GM18870 (cell line): Measurements from ENCODE around the gene KCNA10.
"Not testable (repeated sequence)": the region's sequence is repeated elsewhere in the genome, so short reads cannot be mapped to it uniquely, and the experiment has no call there.

Experiments used
- ATAC-seq: cut with Tn5 transposase; IDR thresholded peaks from one replicate; pipeline ENCODE4 v1.9.1; 2021; ENCODE audit warnings: moderate library complexity; ENCODE audit not compliant: unreplicated experiment

KCNA10 gene

GRCh38 chr1:110538075-110538474 lies 19.1 kb upstream of the KCNA10 start:
- no peak for ATAC-seq

DNA sequence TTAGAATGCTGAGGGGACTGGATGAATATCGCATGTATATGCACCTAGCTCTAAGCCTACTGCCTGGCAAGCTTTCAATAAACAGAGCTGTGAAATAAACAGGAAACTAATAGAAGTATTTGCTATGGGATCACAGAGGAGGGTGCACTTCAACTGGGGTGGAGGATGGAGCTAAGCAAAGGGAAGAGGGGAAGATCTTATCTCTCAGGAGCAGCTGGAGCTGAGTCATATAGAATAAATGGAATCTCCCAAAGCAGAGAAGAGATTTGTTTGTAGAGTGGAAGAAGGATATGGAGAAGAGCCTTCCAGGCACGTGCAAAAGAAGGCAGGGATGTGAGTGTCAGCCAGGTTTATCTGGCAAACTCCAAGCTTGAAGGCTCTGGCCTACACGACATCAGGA lies 17.0 kb upstream of the KCNA10 start:
- no peak for ATAC-seq

DNA sequence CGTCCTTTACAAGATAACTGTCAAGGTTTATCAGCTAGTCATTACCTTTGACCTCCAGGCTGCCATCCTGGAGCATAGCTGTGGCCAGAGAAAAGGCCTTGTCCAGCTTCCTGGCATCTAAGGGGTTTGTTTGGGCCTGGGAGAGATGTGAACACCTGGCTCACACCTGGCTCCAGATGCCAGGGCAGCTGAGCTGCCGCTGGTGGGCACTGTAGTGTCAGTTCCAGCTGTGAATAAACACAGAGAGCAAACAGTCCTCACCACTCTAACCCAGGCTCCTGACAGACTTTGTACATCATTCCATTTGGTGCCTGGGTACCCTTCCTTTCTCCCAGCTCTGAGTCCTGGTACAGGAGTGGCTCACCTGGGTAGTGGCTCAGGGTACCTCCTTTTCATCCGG lies 14.3 kb upstream of the KCNA10 start:
- ATAC-seq: no peak

- ATAC-seq: no peak
Measured at GRCh38 chr1:110529011-110529410, 10.0 kb upstream of the KCNA10 start.

- ATAC-seq: no peak
Measured at GRCh38 chr1:110526201-110526780, 7.3 kb upstream of the KCNA10 start.

GRCh38 chr1:110525249-110525595 lies 6.2 kb upstream of the KCNA10 start:
- no peak for ATAC-seq

DNA sequence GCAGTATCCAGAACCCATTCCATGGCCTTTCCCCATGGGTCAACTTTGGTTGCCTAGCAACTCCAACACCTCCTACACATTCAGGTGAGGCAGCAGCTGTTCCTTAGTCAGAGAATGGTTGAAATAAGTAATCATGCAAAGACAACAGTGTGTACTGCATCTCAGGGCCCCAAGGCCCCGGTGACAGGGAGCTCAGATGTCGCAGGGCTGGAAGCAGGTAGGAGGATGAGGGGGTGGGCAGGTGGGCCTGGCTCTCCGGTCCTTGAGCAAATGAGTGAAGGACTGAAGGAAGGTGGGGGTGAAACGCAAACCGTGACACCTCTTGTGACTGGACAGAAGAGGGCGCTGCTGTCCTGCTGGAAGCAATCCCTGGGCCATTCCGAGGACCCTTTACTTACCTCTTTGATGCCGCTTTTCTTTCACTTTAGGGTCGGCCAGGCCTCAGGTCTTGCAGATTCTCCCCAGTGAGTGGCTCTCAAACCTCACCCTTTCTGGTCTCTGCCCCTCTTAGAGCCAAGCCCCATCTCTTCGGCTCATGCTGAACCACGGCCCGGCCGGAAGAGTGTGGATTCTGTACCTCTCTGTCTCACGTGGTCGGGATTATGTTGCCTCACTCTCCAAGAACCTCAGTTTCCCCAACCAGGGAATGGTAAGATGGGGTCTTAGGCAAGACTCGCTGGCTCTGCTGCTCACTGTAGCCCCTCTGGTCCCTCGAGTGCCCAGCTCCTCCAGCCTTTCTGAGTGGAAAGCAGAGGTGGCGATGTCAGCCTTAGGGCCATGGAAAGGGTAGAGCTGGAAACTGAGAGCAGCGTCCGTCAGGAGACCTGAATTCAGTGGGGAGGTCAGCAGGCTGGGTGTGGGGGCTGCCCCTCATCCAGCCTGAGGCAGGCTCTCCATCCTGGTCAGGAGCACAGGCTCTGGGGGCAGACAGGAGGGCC lies 5.6 kb upstream of the KCNA10 start:
- ATAC-seq: no peak

DNA sequence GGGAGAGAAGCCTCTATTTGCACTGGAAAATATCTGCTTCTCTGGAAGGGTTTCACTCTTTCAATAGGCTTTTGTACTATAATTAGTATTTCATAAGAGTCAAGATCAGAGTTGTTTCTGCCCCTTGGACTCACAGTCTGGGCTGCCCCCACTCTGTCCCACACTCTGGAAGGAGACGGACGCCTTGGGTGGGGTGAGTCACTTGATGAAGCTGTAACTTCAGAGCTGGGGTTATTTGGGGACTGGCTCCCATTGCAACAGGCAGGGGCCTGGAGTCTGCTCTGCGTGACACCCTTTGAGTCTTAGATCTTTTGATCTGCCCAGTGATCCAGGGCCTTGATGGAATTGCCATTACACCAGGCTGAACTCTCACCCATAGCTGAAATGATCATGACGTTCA lies 4.0 kb upstream of the KCNA10 start:
- no peak for ATAC-seq

- no peak for ATAC-seq
Measured at GRCh38 chr1:110522560-110522959, 3.6 kb upstream of the KCNA10 start.

DNA sequence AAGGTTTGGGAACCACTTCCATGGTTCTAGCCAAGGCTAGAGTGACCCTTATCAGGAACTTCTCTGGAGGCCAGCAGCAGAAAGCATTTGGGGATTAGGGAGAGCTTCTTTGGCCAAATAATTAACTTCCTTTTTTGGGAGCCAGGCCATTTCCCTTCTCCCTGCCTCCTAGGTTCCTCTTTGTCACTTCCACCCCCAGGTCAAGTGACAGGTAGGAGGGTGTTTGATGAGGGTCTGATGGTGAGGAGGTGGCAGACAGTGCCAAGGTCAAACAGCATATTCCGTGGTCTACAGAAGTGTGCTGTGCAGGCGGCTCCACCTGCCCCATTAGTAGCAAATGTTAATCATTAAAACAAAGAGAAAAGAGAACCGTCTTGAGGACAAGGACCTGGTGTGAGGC lies 1.9 kb upstream of the KCNA10 start:
- no peak for ATAC-seq

DNA sequence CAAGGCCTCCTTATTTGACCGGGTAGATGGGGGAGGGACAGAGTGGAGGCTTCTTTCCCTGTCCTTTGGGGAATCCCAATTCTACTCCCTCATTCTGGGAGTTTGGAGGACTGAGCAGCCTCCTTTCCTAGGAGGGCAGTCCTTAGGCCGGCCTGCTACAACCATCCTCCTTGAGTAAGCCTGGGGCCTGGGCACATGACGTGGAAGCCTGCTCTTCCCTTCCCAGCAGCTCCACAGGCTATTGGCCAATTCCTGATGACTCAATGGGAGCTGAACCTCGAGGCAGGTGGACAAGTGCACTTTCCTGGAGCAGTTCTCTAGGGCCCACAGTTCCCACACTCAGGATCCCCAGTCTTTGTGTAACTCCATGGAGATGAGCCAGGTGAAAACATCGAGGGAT lies 3.1 kb downstream of the KCNA10 start:
- ATAC-seq: no peak

GRCh38 chr1:110515041-110515440 lies 3.9 kb downstream of the KCNA10 start:
- no peak for ATAC-seq

DNA sequence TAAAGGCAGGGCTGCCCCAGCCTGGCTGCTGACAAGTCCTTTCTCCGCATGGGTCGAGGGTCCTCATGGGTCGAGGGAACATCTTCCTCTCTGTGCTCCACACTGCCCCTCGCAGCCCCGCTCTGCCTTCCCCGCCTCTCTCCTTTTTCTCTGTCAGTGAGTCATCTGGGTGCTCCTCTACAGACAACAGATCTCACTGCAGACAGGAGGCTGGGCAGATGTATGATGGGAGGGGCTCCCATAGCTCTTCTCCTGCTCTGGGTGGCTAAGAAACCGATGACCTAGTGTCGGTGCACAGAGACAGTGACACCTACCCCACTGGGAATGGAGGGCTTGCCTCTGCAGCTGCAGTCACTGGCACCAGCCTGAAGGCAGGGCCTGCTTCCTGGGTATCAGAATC lies 5.5 kb downstream of the KCNA10 start:
- ATAC-seq: no peak

DNA sequence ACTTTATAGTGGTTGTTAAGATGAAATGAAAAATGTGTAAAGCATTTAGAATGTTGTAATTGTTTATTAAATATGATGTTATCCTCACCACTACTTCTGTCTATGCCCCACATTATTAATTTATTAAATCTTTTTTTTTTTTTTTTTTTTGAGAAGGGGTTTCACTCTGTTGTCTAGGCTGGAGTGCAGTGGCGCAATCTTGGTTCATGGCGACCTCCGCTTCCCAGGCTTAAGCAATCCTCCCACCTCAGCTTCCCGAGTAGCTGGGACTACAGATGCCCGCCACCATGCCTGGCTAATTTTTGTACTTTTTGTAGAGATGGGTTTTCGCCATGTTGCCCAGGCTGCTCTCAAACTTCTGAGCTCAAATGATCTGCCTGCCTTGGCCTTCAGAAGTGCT lies 7.5 kb downstream of the KCNA10 start:
- no peak for ATAC-seq

- not testable (repeated sequence) for ATAC-seq
Measured at GRCh38 chr1:110510921-110511320, 8.1 kb downstream of the KCNA10 start.

DNA sequence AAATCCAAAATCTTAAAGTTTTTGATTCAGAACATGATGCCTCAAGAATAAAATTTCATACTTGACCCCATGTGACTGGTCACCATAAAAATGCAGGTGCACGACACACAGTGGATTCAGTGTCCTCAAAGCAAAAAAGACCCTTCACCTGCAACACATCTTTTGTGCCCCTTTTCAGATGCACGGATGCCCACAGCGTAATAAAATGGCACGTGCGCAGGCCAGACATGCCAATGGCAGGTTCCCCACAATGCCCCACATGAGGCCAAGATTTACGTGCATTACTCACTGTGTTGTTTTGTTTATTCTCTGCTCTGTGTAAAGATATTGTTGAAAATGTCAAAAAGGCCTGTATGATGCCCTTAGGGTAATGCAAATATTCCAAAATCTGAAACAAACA lies 9.3 kb downstream of the KCNA10 start:
- no peak for ATAC-seq

DNA sequence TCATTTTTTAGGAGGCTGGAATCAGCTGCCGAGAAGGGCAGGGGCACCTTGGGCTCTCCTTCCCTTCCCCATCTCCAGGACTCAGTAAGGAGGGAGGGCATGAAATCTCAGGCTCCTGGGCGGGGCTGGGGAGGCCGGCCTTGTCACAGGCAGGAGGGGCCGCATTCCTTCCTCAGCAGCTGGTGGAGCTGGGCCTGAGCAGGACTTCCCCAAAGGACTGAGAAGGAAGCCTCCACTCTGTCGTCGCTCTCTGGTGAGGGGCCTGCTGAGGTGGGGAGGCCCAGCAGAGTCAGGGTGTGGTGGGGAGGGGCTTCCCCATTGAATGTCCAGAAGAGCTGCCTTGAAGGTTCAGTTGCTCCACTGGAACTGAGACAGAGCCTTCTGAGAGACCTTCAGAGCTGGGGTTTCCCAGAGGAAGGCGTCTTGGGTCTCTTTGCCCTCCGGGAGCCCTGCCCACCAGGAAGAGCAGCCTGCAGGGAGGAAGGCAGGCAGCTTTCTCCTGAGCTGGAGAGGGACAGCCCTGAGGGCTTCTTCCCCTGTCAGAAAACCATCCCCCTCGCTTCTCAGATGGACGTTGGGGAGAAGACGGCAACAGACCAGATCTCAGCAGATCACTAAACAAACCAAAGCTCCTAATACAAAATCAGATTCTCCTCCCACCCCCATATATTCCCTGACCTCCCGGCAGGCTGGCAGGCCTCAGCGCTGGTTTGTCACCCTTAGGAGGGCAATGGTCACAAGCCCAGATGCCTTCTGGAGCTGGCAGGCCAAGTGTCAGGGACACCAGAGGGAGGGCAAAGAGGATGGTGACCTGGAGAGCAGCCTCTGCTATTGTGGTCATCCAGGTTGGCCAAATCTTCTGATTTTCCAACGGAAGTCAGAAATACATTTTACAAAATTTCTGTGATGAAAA lies 10.7 kb downstream of the KCNA10 start:
- ATAC-seq: no peak

- no peak for ATAC-seq
Measured at GRCh38 chr1:110506541-110506940, 12.4 kb downstream of the KCNA10 start.

GRCh38 chr1:110505596-110505995 lies 13.4 kb downstream of the KCNA10 start:
- no peak for ATAC-seq

GRCh38 chr1:110504226-110504625 lies 14.7 kb downstream of the KCNA10 start:
- ATAC-seq: no peak

GRCh38 chr1:110503471-110503870 lies 15.5 kb downstream of the KCNA10 start:
- ATAC-seq: no peak
